Duodenal mucosa (tissue), 2 donors: Measurements from ENCODE around the gene DOCK4.

ENCODE experiments used
- H3K27ac ChIP-seq: one replicate; pipeline ENCODE4 v1.7.0; 2013; ENCODE audit warnings: low read depth, low read length
- H3K27me3 ChIP-seq, 2 donors: one replicate each; pipeline ENCODE4 v1.7.0; 2013; ENCODE audit warnings: low read length in 2 of 2, control low read depth in 1 of 2; ENCODE audit not compliant: insufficient read depth in 2 of 2, control insufficient read depth in 1 of 2
- H3K36me3 ChIP-seq, 2 donors: one replicate each; pipeline ENCODE4 v1.7.0; 2013; ENCODE audit warnings: low read length in 2 of 2, control low read depth in 1 of 2; ENCODE audit not compliant: insufficient read depth in 2 of 2, control insufficient read depth in 1 of 2
- H3K4me1 ChIP-seq, 2 donors: one replicate each; pipeline ENCODE4 v1.7.0; 2013; ENCODE audit warnings: low read length in 2 of 2, control low read depth in 1 of 2; ENCODE audit not compliant: insufficient read depth in 2 of 2, control insufficient read depth in 1 of 2
- H3K4me3 ChIP-seq, 2 donors: one replicate each; pipeline ENCODE4 v1.7.0; 2013; ENCODE audit warnings: low read length in 2 of 2, low read depth in 1 of 2
- H3K9ac ChIP-seq, 2 donors: one replicate each; pipeline ENCODE4 v1.7.0; 2013; ENCODE audit warnings: low read length in 2 of 2, low read depth in 1 of 2
- H3K9me3 ChIP-seq, 2 donors: one replicate each; pipeline ENCODE4 v1.7.0; 2013; ENCODE audit warnings: low read length in 2 of 2, control low read depth in 1 of 2; ENCODE audit not compliant: control insufficient read depth in 1 of 2

Gene DOCK4

DNA sequence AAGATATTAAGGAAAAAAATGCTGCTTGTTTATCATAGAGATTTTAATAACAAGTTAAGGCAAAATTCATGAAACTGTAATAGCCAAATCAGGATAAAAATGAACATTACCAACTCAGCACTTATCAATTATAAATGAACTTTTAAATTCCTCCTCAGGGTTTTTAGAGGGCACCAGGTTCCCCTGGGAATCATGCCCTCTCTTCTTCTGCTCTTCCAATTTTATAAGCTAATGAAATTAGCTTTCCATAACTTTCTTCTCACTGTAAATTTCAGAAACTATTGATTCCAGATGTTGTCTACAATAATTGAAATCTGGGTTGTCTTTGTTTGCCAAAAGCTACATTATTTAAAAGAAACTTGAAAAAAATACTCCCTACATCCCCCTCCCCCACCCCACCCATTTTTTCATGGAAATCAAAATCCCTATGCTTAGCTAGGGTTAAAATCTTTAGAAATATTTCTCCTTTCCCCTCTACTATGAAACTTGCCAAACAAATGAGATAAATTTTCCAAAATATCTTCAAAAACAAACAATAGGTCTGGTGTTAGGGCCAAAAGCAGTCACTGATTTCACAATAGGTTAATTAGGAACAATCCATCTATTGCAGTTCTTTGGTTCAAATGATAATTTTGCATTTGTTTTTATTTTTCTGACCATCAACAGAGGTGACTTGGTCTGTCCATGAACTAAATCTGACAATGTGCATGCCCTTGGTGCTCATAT lies 187.7 kb downstream of the DOCK4 start:
- Histone ChIP-seq H3K4me3 (no peak overlapping the region), H3K36me3 (no peaks in the 10 kb centered on the region), H3K4me1 (peaks cover 4 to 11% of the 10 kb centered on the region in 2 donors), H3K27me3 (no peaks in the 10 kb centered on the region), H3K9me3 (no peaks in the 10 kb centered on the region), H3K27ac (no peak overlapping the region), H3K9ac (no peak overlapping the region)

DNA sequence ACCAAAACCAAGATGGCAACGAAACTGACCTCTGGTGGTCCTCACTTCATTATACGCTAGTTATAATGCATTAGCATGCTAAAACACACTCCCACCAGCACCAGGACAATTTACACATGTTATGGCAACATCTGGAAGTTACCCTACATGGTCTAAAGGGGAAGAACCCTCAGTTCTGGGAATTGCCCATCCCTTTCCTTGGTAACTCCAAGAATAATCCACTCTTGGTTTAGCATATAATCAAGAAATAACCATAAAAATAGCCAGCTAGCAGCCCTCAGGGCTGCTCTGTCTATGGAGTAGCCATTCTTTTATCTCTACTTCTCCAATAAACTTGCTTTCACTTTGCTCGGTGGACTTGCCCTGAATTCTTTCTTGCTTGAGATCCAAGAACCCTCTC lies 191.1 kb downstream of the DOCK4 start:
- H3K27me3 ChIP-seq, result no peaks in the 10 kb centered on the region
- H3K4me3 ChIP-seq, result no peak overlapping the region
- no peaks in the 10 kb centered on the region for H3K4me1 ChIP-seq
- no peak overlapping the region for H3K9ac ChIP-seq
- H3K36me3 ChIP-seq, result no peaks in the 10 kb centered on the region
- no peaks in the 10 kb centered on the region for H3K9me3 ChIP-seq
- no peak overlapping the region for H3K27ac ChIP-seq

DNA sequence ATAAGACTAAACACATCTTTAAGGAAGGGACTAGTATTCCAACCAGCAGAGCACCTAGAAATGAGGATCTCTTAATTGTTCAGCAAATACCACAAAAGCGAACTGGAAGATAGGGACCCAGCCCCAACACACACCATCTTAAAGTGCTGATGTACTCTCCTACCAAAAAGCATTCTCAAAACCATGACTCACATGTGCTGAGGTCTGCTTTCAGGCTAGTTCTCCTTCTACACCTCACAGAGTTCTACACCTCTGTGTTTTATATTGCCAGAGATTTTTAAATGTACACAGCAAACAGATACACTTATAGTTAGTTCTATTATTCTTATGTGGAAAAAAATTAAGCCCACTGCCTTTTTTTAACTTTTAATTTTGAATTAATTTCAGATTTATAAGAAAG lies 191.9 kb downstream of the DOCK4 start:
- H3K27ac ChIP-seq, result no peak overlapping the region
- H3K9ac ChIP-seq, result no peak overlapping the region
- H3K36me3 ChIP-seq, result no peaks in the 10 kb centered on the region
- H3K4me3 ChIP-seq, result no peak overlapping the region
- no peaks in the 10 kb centered on the region for H3K9me3 ChIP-seq
- H3K4me1 ChIP-seq, result no peaks in the 10 kb centered on the region
- no peaks in the 10 kb centered on the region for H3K27me3 ChIP-seq

DNA sequence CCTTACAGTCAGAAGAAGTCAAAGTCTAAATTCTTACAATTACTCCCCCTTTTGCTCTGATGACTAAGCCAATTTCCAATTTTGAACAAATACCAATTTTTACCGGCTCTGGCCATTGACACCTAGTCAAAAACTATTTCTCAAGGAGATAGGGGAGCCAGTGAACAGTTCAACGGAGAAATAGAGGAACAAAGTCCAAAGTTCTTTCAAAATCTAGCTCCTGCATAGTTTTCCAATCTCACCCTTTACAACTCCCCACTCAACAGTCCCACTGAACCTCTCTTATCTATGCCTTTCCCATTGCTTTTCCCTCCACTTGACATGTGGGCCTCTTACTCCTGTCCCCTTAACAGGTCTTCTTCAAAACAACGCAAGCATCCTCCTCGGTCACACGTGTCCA lies 192.9 kb downstream of the DOCK4 start:
- H3K9ac ChIP-seq, result no peak overlapping the region
- H3K27ac ChIP-seq, result no peak overlapping the region
- H3K4me3 ChIP-seq, result no peak overlapping the region
- no peaks in the 10 kb centered on the region for H3K27me3 ChIP-seq
- H3K36me3 ChIP-seq, result no peaks in the 10 kb centered on the region
- H3K9me3 ChIP-seq, result no peaks in the 10 kb centered on the region
- H3K4me1 ChIP-seq, result no peaks in the 10 kb centered on the region

DNA sequence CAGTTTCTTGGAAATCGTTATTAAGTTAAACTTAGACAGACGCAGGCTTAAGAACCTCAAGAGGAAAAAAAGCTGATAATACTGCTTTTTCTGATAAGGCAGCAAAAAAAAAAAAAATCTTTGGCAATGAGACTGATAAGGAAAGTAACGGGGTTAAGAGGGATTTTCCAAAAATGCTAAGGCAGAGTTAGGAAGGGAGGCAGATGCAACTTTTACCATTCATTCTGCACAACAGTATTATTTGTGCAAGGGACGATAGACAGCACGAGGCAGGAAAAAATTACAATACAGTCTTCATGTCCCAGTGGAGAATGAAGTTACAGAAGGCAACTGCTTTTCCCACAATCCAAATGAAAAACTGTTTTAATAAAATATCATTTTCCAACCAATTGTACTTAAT lies 194.0 kb downstream of the DOCK4 start:
- no peaks in the 10 kb centered on the region for H3K36me3 ChIP-seq
- no peak overlapping the region for H3K9ac ChIP-seq
- no peak overlapping the region for H3K27ac ChIP-seq
- H3K9me3 ChIP-seq, result no peaks in the 10 kb centered on the region
- no peaks in the 10 kb centered on the region for H3K4me1 ChIP-seq
- H3K4me3 ChIP-seq, result no peak overlapping the region
- H3K27me3 ChIP-seq, result no peaks in the 10 kb centered on the region

DNA sequence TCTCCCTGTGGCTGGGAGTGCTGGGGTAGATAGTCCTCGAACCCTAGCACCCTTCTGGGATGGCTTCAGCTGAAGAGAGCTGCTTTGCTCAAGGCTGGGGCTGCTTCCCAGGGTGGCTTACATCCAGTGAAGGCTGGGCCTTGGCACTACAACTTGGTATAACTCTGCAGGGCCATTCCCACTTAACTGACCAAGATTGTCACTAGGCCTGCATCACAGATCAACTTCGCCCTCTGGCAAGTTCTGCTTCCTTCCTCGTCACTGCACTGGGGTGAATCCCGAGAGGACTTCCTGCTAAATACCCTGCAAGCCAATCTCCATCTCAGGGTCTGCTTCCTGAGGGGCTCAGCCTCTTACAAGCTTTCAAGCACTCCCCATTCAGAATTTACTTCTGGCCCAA lies 195.2 kb downstream of the DOCK4 start:
- no peak overlapping the region for H3K9ac ChIP-seq
- H3K4me1 ChIP-seq, result no peaks in the 10 kb centered on the region
- no peaks in the 10 kb centered on the region for H3K36me3 ChIP-seq
- no peaks in the 10 kb centered on the region for H3K9me3 ChIP-seq
- H3K27me3 ChIP-seq, result no peaks in the 10 kb centered on the region
- H3K27ac ChIP-seq, result no peak overlapping the region
- H3K4me3 ChIP-seq, result no peak overlapping the region

DNA sequence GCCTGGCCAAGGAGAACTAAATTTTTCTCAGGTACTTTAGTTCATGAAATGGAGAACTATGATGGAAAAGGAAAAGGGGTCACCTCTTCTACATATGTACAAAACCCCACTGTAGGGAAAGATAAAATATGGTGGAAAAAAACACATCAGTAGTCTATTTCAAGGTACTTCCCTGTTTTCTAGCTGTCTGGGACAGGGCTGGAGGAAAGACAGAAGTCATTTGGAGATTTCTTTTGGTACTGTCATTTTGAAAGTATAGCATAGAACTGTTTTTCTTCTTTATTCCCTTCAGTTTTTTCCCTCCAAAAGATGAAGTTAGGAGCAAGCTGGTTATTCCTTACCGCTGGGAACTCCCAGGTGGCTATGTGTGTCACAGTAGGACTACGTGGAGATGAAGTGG lies 196.1 kb downstream of the DOCK4 start:
- H3K36me3 ChIP-seq, result no peaks in the 10 kb centered on the region
- no peaks in the 10 kb centered on the region for H3K9me3 ChIP-seq
- H3K4me1 ChIP-seq, result no peaks in the 10 kb centered on the region
- no peaks in the 10 kb centered on the region for H3K27me3 ChIP-seq
- H3K9ac ChIP-seq, result no peak overlapping the region
- H3K4me3 ChIP-seq, result no peak overlapping the region
- H3K27ac ChIP-seq, result no peak overlapping the region

DNA sequence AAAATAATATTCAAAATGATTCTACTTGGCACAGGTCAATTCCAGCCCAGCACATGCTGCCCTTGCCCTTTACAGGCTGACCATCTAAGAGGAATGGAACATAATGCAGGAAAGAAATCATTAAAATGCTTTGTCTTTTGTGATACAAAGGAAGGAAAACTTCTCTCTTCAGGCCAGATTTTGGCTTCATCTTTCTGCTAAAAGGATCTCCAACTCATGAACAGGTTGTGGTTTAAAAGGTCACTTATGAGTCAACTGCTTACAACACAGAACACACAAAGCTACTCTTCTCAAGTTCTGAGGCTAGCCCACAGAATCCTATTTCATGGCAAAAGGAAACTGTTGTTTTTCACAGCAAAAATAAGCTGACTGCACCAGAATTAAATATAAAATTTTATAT lies 197.1 kb downstream of the DOCK4 start:
- H3K27me3 ChIP-seq, result no peaks in the 10 kb centered on the region
- H3K4me1 ChIP-seq, result no peaks in the 10 kb centered on the region
- no peaks in the 10 kb centered on the region for H3K9me3 ChIP-seq
- no peaks in the 10 kb centered on the region for H3K36me3 ChIP-seq
- no peak overlapping the region for H3K27ac ChIP-seq
- no peak overlapping the region for H3K9ac ChIP-seq
- no peak overlapping the region for H3K4me3 ChIP-seq

DNA sequence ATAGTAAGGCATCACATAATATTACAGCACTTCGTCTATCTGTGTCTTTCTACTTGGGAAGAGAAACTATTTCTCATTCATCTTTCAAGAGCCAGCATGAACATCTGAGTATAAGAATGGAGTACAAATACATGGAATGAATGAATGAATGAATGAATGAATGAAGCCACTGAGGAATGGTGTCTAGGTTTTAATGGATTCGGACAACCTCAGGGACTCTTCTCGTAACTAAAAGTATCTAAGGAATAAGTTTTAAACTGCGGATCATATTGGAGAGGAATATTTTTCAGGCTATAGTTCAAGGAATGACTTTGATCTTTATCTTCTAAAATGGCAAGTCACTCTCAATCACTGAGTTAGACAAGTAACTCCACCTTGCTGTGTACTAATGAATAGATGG lies 199.0 kb downstream of the DOCK4 start:
- H3K36me3 ChIP-seq, result no peaks in the 10 kb centered on the region
- H3K4me1 ChIP-seq, result no peaks in the 10 kb centered on the region
- no peak overlapping the region for H3K4me3 ChIP-seq
- H3K9me3 ChIP-seq, result no peaks in the 10 kb centered on the region
- no peak overlapping the region for H3K9ac ChIP-seq
- H3K27me3 ChIP-seq, result no peaks in the 10 kb centered on the region
- H3K27ac ChIP-seq, result no peak overlapping the region

DNA sequence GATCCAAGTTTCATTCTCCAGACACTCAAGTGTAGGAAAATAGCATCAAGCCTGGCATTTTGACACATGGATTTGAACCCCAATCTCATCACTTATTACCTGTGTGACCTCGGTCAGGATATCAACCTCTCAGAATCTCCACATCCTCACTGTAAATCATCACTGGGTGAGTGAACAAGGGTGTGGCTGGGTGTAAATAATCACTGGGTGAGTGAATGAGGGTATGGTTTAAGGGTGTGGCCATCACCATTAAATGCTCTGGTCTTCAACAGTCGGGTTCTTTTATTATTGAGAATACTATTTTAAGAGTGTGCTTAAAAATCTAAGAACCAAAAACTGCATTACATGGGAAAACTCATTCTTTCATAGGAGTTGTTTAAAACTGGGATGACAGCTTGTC lies 200.1 kb downstream of the DOCK4 start:
- no peak overlapping the region for H3K4me3 ChIP-seq
- H3K9ac ChIP-seq, result no peak overlapping the region
- no peaks in the 10 kb centered on the region for H3K4me1 ChIP-seq
- H3K27me3 ChIP-seq, result no peaks in the 10 kb centered on the region
- no peaks in the 10 kb centered on the region for H3K9me3 ChIP-seq
- no peak overlapping the region for H3K27ac ChIP-seq
- H3K36me3 ChIP-seq, result no peaks in the 10 kb centered on the region
